OCI-LY7 (cell line): ENCODE measurements around the gene RXRB. TPM values are rescaled to one million over a fixed set of nuclear protein-coding genes. Genes with fewer than 3 reads are reported as not detected.

Experiments used
- BruUV-seq: library from RNA; stranded (reverse); fragments of 400-500 nt; replicated peaks from 2 replicates; lab custom pipeline; 2021; lab: Mats Ljungman, UMichigan
- CTCF ChIA-PET: fragments of 300-600 bp; sonication (Branson Sonifier 250); formaldehyde crosslinking; loops from one replicate; lab custom pipeline; 2022; ENCODE audit warnings: antibody characterized with exemption; ENCODE audit not compliant: unreplicated experiment; lab: Charles Lee
- POLR2A ChIA-PET: fragments of 300-600 bp; sonication (Branson Sonifier 250); formaldehyde crosslinking; loops from one replicate; lab custom pipeline; 2022; ENCODE audit warnings: antibody characterized with exemption; lab: Charles Lee
- DNase-seq: peaks from one replicate; pipeline ENCODE4 v3.0.0-alpha.2; 2015; ENCODE audit warnings: low spot score
- H2AFZ ChIP-seq: fragments of 200-600 bp; sonication (generic), shearing (Covaris generic); 2 replicates; pipeline ENCODE4 v1.6.1; 2014; ENCODE audit warnings: mild to moderate bottlenecking, antibody characterized with exemption, low read length, moderate library complexity
- H3K27ac ChIP-seq: fragments of 200-600 bp; sonication (generic); 2 replicates; pipeline ENCODE4 v1.5.1; 2014; ENCODE audit warnings: mixed run types, low read depth, mild to moderate bottlenecking, moderate library complexity, low read length, inconsistent platforms; ENCODE audit not compliant: poor library complexity, severe bottlenecking
- H3K36me3 ChIP-seq: fragments of 200-600 bp; sonication (generic); 2 replicates; pipeline ENCODE4 v1.6.1; 2014; ENCODE audit warnings: mild to moderate bottlenecking, antibody characterized with exemption, low read length, moderate library complexity, mixed read lengths; ENCODE audit not compliant: insufficient read depth
- H3K4me1 ChIP-seq: fragments of 200-600 bp; sonication (generic); 2 replicates; pipeline ENCODE4 v1.5.1; 2014; ENCODE audit warnings: mild to moderate bottlenecking, low read length; ENCODE audit not compliant: insufficient read depth, poor library complexity, severe bottlenecking
- H3K4me2 ChIP-seq: fragments of 200-600 bp; sonication (generic); 2 replicates; pipeline ENCODE4 v1.6.1; 2014; ENCODE audit warnings: mild to moderate bottlenecking, low read length
- H3K4me3 ChIP-seq: fragments of 200-600 bp; sonication (generic); 2 replicates; pipeline ENCODE4 v1.5.1; 2014; ENCODE audit warnings: mild to moderate bottlenecking, low read depth, low read length; ENCODE audit not compliant: poor library complexity, severe bottlenecking
- H3K79me2 ChIP-seq: fragments of 200-600 bp; sonication (generic); 2 replicates; pipeline ENCODE4 v1.6.1; 2016; ENCODE audit warnings: low read depth, mild to moderate bottlenecking, low read length, moderate library complexity, mixed read lengths; ENCODE audit not compliant: insufficient read depth
- H3K9me2 ChIP-seq: fragments of 200-600 bp; sonication (generic); 2 replicates; pipeline ENCODE4 v1.6.1; 2016; ENCODE audit warnings: mild to moderate bottlenecking, low read length, mixed read lengths; ENCODE audit not compliant: insufficient read depth
- H3K9me3 ChIP-seq: fragments of 200-600 bp; sonication (generic); 2 replicates; pipeline ENCODE4 v1.6.1; 2014; ENCODE audit warnings: mild to moderate bottlenecking, mixed run types, low read length, mixed read lengths
- H4K20me1 ChIP-seq: fragments of 200-600 bp; sonication (generic); 2 replicates; pipeline ENCODE4 v1.6.1; 2014; ENCODE audit warnings: mild to moderate bottlenecking, antibody characterized with exemption, low read length, moderate library complexity, mixed read lengths; ENCODE audit not compliant: insufficient read depth
- CTCF ChIP-seq: fragments of 200-600 bp; sonication (generic); conservative IDR thresholded peaks from 2 replicates; pipeline ENCODE4 v1.5.1; 2014; ENCODE audit warnings: mild to moderate bottlenecking, antibody characterized with exemption, low read length, moderate library complexity, mixed read lengths
- EZH2phosphoT487 ChIP-seq: fragments of 200-600 bp; sonication (generic); IDR thresholded peaks from 2 replicates; pipeline ENCODE4 v1.6.1; 2018; ENCODE audit warnings: low read depth, borderline replicate concordance, mild to moderate bottlenecking, mixed run types, antibody characterized with exemption, low read length, moderate library complexity, mixed read lengths
- intact Hi-C: fragments of 100-400 bp; cut with micrococcal nuclease; formaldehyde crosslinking; loops from one replicate; pipeline ENCODE4 v1.10.0; 2022; ENCODE audit not compliant: unreplicated experiment
- total RNA-seq, 2 experiments: library from RNA; depleted of rRNA in 1 of 2; stranded (reverse); fragments of >200 nt in 1 of 2; shearing (Covaris generic) in 1 of 2; gene quantifications; 2 replicates each; pipeline ENCODE4 v1.2.3, GENCODE V29; 2014 to 2022

Gene RXRB
- total RNA-seq, 2 experiments from 2014 or later, result 32.5 to 47.3 TPM

GRCh38 chr6:33189625-33190448, 10.6 kb downstream of the RXRB start:
- H3K4me2 ChIP-seq, result no peak overlapping the region
- DNase-seq, result no peak
- CTCF ChIA-PET, result no interaction called here
- intact Hi-C loops, result no loop called here
- H3K4me3 ChIP-seq, result no peak overlapping the region
- TF ChIP-seq EZH2phosphoT487 (no peak), CTCF (no peak)
- no peaks in the 10 kb centered on the region for H4K20me1 ChIP-seq
- H2AFZ ChIP-seq, result no peak overlapping the region
- no peaks in the 10 kb centered on the region for H3K79me2 ChIP-seq
- H3K27ac ChIP-seq, result no peak overlapping the region
- no peaks in the 10 kb centered on the region for H3K4me1 ChIP-seq
- POLR2A ChIA-PET, result interaction anchor here (0.6 kb wide), 1 partner anchor 9 kb away, joined by 5 read pairs; no protein-coding TSS in a partner anchor
- H3K36me3 ChIP-seq, result peaks cover 15% of the 10 kb centered on the region
- no TSS peak for BruUV-seq
- H3K9me3 ChIP-seq, result no peaks in the 10 kb centered on the region
- H3K9me2 ChIP-seq, result no peaks in the 10 kb centered on the region

- Histone ChIP-seq H3K4me2 (no peak overlapping the region), H3K9me3 (peaks cover 3% of the 10 kb centered on the region; the same call in 1 of the 2 replicates), H3K27ac (no peak overlapping the region), H4K20me1 (no peaks in the 10 kb centered on the region), H3K4me1 (peaks cover under 1% of the 10 kb centered on the region), H3K4me3 (no peak overlapping the region), H3K36me3 (peaks cover 8% of the 10 kb centered on the region), H2AFZ (no peak overlapping the region), H3K79me2 (no peaks in the 10 kb centered on the region), H3K9me2 (no peaks in the 10 kb centered on the region)
- POLR2A ChIA-PET, result interaction anchor here (0.6 kb wide), 1 partner anchor 9 kb away, joined by 5 read pairs; no protein-coding TSS in a partner anchor
- no TSS peak for BruUV-seq
- no peak for DNase-seq
- CTCF ChIA-PET, result no interaction called here
- intact Hi-C loops, result no loop called here
- TF ChIP-seq CTCF (no peak), EZH2phosphoT487 (no peak)
These were observed 11.3 kb downstream of the RXRB start for GRCh38 chr6:33189164-33189563.

GRCh38 chr6:33187809-33188208, 12.7 kb downstream of the RXRB start:
- DNase-seq, result no peak
- TF ChIP-seq EZH2phosphoT487 (no peak), CTCF (no peak)
- intact Hi-C loops, result no loop called here
- Histone ChIP-seq H3K4me3 (no peak overlapping the region), H3K27ac (no peak overlapping the region), H3K4me1 (peaks cover 14% of the 10 kb centered on the region), H2AFZ (no peak overlapping the region), H4K20me1 (no peaks in the 10 kb centered on the region), H3K9me3 (peaks cover 16% of the 10 kb centered on the region; the same call in 1 of the 2 replicates), H3K4me2 (no peak overlapping the region), H3K9me2 (no peaks in the 10 kb centered on the region), H3K36me3 (peaks cover 6% of the 10 kb centered on the region), H3K79me2 (no peaks in the 10 kb centered on the region)
- BruUV-seq, result no TSS peak
- CTCF ChIA-PET, result no interaction called here
- POLR2A ChIA-PET, result no interaction called here
